HuH-7 (cell line): ENCODE measurements around the gene TMCC1.
"Not testable (repeated sequence)": the region's sequence is repeated elsewhere in the genome, so short reads cannot be mapped to it uniquely, and the experiment has no call there.

Source experiments
- DNase-seq: peaks from one replicate; pipeline ENCODE4 v3.0.0; 2011; ENCODE audit warnings: low spot score

TMCC1 gene

GRCh38 chr3:129773691-129774663, 119.5 kb downstream of the TMCC1 start:
- no peak for DNase-seq

- no peak for DNase-seq
Measured at GRCh38 chr3:129770604-129771003, 122.9 kb downstream of the TMCC1 start.

- no peak for DNase-seq
Measured at GRCh38 chr3:129769616-129770015, 123.9 kb downstream of the TMCC1 start.

- DNase-seq: peak; percentile 18
Measured at GRCh38 chr3:129768728-129769127, 124.8 kb downstream of the TMCC1 start.

GRCh38 chr3:129766135-129766534, 127.4 kb downstream of the TMCC1 start:
- DNase-seq: no peak

- DNase-seq: no peak
Measured at GRCh38 chr3:129764090-129764489, 129.4 kb downstream of the TMCC1 start.

- DNase-seq: no peak
Measured at GRCh38 chr3:129758785-129759320, 134.7 kb downstream of the TMCC1 start.

- no peak for DNase-seq
Measured at GRCh38 chr3:129758306-129758705, 135.2 kb downstream of the TMCC1 start.

GRCh38 chr3:129756871-129757270, 136.6 kb downstream of the TMCC1 start:
- no peak for DNase-seq

- not testable (repeated sequence) for DNase-seq
Measured at GRCh38 chr3:129751105-129751504, 142.4 kb downstream of the TMCC1 start.

GRCh38 chr3:129749692-129750091, 143.8 kb downstream of the TMCC1 start:
- no peak for DNase-seq

- no peak for DNase-seq
Measured at GRCh38 chr3:129747992-129748391, 145.5 kb downstream of the TMCC1 start.

- no peak for DNase-seq
Measured at GRCh38 chr3:129747136-129747535, 146.4 kb downstream of the TMCC1 start.

GRCh38 chr3:129746629-129747028, 146.9 kb downstream of the TMCC1 start:
- DNase-seq: no peak

GRCh38 chr3:129745253-129745652, 148.3 kb downstream of the TMCC1 start:
- DNase-seq: no peak

- no peak for DNase-seq
Measured at GRCh38 chr3:129741794-129742193, 151.7 kb downstream of the TMCC1 start.

GRCh38 chr3:129740090-129740489, 153.4 kb downstream of the TMCC1 start:
- DNase-seq: no peak

- DNase-seq: no peak
Measured at GRCh38 chr3:129739634-129740033, 153.9 kb downstream of the TMCC1 start.

- DNase-seq: no peak
Measured at GRCh38 chr3:129738172-129738571, 155.3 kb downstream of the TMCC1 start.

- no peak for DNase-seq
Measured at GRCh38 chr3:129736070-129736469, 157.4 kb downstream of the TMCC1 start.

- DNase-seq: no peak
Measured at GRCh38 chr3:129735638-129736037, 157.9 kb downstream of the TMCC1 start.

GRCh38 chr3:129734449-129734848, 159.1 kb downstream of the TMCC1 start:
- no peak for DNase-seq

- DNase-seq: no peak
Measured at GRCh38 chr3:129732200-129732876, 161.2 kb downstream of the TMCC1 start.
